GM18907 (cell line): ENCODE measurements around the gene SLCO4A1.

ENCODE experiments used
- ATAC-seq: cut with Tn5 transposase; IDR thresholded peaks from one replicate; pipeline ENCODE4 v1.9.1; 2021; ENCODE audit warnings: mild to moderate bottlenecking, moderate library complexity; ENCODE audit not compliant: unreplicated experiment

Gene SLCO4A1

GRCh38 chr20:62650551-62651284 lies 8.4 kb downstream of the SLCO4A1 start:
- ATAC-seq, result no peak

- ATAC-seq, result peak; percentile 63
These were observed 9.2 kb downstream of the SLCO4A1 start for GRCh38 chr20:62651285-62652021.

- ATAC-seq, result peak; percentile 45
These were observed 10.0 kb downstream of the SLCO4A1 start for GRCh38 chr20:62652041-62652893.

- ATAC-seq, result no peak
These were observed 10.6 kb downstream of the SLCO4A1 start for GRCh38 chr20:62652894-62653305.

- ATAC-seq, result no peak
These were observed 11.1 kb downstream of the SLCO4A1 start for GRCh38 chr20:62653373-62653772.

GRCh38 chr20:62653951-62654685 lies 11.8 kb downstream of the SLCO4A1 start:
- ATAC-seq, result no peak

GRCh38 chr20:62655282-62656196 lies 13.2 kb downstream of the SLCO4A1 start:
- ATAC-seq, result no peak

GRCh38 chr20:62656197-62656918 lies 14.1 kb downstream of the SLCO4A1 start:
- no peak for ATAC-seq

GRCh38 chr20:62656919-62657588 lies 14.8 kb downstream of the SLCO4A1 start:
- no peak for ATAC-seq

- no peak for ATAC-seq
These were observed 15.3 kb downstream of the SLCO4A1 start for GRCh38 chr20:62657589-62657942.

GRCh38 chr20:62657956-62658355 lies 15.7 kb downstream of the SLCO4A1 start:
- no peak for ATAC-seq

GRCh38 chr20:62658593-62659178 lies 16.4 kb downstream of the SLCO4A1 start:
- no peak for ATAC-seq

- no peak for ATAC-seq
These were observed 17.4 kb downstream of the SLCO4A1 start for GRCh38 chr20:62659488-62660239.

- ATAC-seq, result no peak
These were observed 17.9 kb downstream of the SLCO4A1 start for GRCh38 chr20:62660240-62660615.

- no peak for ATAC-seq
These were observed 18.5 kb downstream of the SLCO4A1 start for GRCh38 chr20:62660768-62661167.

- ATAC-seq, result no peak
These were observed 19.3 kb downstream of the SLCO4A1 start for GRCh38 chr20:62661647-62662046.

- no peak for ATAC-seq
These were observed 20.1 kb downstream of the SLCO4A1 start for GRCh38 chr20:62662422-62662821.
